HPDE6-E6E7 (cell line): ENCODE data around the gene THOP1.

Experiments
- DNase-seq: peaks from one replicate; pipeline ENCODE4 v3.0.0; 2011; ENCODE audit warnings: missing footprints; ENCODE audit errors: extremely low spot score

THOP1 gene

GRCh38 chr19:2785244-2785997, at the start of gene THOP1:
Gene THOP1, plus strand, starts transcription at chr19:2785503. Its CDS starts 160 bp downstream, at chr19:2785663.
- DNase-seq: peak; percentile 97

GRCh38 chr19:2736550-2737190, 48.6 kb upstream of the THOP1 start:
- DNase-seq: no peak

DNA sequence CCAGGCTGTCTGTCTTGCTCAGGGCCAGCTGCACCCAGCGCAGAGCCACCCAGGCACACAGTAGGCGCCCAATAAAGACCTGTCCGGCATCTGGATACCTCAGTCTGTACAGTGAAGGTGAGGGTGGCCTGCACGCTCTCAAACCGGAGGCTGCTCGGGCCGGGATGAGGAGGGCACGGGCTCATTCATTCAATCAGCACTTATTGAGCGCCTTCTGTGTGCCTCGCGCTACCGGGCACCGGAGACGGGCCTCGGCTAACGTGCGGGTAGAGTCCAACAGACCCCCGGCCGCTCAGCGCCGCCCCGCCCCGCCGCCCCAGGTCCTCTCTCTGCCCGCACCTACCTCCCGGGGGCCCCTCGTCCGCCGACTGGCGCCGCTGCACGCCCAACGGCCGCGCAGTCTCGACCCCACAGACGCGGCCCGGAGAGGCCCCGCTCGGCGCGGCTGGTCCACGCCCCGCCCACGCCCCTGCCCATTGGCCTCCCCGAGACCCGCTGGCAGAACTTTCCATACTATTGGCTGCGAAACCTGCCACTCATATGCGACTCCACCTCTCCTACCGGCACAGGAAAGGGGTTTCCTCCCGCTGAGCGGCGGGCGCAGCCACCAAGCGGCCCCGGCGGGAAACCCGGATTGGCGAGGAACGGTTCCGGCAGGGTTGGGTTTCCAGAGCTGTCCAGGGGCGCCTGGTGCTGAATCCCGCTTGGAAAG, 45.5 kb upstream of the THOP1 start, which contains the start of gene SLC39A3:
Gene SLC39A3, minus strand, starts transcription at position 416 of the 712 bp plus-strand sequence. CDS start 2,760 bp downstream, outside the sequence.
- DNase-seq: peak; percentile 100

DNA sequence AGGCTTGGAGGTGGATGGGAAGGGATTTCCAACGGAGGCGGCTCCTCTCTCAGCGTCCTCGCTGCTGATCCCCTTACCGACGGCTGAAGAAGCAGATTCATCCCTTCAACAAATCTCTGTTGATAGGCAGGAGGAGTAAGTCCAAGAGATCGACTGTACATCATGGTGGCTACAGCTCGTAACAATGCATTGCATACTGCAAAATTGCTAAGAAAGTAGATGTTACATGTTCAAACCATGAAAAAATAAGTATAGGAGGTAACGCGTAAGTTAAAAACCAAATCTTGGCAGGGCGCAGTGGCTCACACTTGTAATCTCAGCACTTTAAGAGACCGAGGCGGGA, 45.0 kb upstream of the THOP1 start:
- DNase-seq: no peak

GRCh38 chr19:2743099-2743498, 42.2 kb upstream of the THOP1 start:
- DNase-seq: no peak

- DNase-seq: no peak
These were observed 41.2 kb upstream of the THOP1 start for GRCh38 chr19:2744113-2744512.

- no peak for DNase-seq
These were observed 38.0 kb upstream of the THOP1 start for GRCh38 chr19:2747349-2747748.

- no peak for DNase-seq
These were observed 34.4 kb upstream of the THOP1 start for GRCh38 chr19:2750808-2751437.

GRCh38 chr19:2751438-2751830, 33.9 kb upstream of the THOP1 start:
- DNase-seq: no peak

- no peak for DNase-seq
These were observed 30.4 kb upstream of the THOP1 start for GRCh38 chr19:2754659-2755447.

GRCh38 chr19:2755448-2755705, 29.9 kb upstream of the THOP1 start:
- no peak for DNase-seq

DNA sequence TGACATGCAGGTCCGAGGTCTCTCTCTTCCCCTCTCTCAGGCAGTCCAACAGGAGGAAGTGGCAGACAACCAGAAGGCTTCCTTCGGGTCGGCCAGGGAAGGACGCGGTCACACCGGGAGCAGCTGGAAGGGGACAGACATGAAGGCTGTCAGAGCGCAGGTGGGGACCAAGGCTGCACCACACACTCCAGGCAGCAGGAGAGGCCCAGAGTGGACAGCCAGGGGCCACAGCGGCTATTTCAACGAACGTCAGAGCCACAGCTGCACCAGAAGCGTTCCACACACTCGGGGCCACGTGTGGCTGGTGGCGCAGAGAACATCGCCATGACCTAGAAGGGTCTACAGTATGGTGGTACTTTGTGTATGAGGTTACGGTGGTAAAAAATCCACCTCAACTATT, 29.5 kb upstream of the THOP1 start:
- DNase-seq: no peak

DNA sequence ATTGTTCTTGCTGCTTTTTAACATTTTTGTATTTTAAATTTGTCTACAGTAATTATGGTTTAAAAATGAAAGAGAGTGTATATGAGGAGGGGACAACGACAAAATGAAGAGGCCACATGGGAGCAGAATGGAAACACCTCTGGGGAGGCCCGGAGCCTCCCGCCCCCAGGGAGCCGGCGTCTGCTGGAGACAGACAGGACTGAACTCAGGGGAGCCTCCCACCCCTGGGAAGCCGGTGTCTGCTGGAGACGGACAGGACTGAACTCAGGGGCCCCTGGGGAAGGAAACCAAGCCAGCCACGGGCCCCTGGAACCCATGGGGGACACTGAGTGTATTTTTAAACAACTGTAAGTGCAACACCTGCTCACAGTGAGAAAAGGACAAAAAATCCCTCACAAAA, 28.8 kb upstream of the THOP1 start:
- no peak for DNase-seq

DNA sequence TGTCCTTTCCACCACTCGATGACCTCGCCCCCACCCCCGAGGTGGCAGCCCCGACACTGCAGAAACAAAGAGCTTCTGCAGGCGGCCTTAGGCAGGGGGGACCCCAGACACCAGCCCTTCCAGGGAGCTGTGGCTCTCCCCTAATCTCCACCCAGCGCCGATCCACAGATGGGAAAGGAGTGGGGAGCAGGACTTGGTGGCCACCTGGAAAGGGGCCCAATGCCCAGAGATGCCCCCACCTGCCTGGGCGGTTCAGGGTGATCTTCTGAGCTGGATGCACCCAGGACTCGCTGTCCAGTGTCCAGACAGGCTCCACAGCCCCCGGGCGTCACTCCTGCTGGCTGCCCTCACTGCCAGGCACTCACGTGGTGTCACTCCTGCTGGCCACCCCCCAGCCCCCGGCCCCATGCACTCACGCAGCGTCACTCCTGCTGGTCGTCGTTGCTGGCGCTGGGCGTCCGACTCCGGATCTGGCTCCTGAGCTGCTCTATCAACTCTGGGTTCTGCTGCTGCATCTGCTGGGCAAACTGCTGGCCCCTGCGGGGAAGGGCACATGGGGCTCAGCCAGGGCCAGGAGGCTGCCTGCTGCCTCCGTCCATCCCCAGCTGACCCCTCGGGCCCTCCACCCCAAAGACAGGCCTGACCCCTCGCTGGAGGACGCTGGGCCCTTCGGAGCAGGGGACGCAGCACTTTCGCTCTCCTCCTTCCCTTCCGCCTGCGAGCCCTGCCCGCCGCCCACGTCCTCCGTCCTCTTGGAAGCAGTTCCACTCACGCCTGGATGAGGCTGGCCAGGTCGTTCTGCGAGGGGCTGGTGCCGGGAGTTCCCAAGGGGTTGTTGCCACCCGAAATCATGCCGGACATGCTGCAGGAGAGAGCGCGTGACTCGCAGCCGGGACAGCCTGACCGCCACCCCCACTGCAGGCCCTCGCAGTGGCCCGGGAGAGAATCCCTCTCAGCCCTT, 28.1 kb upstream of the THOP1 start:
- no peak for DNase-seq

DNA sequence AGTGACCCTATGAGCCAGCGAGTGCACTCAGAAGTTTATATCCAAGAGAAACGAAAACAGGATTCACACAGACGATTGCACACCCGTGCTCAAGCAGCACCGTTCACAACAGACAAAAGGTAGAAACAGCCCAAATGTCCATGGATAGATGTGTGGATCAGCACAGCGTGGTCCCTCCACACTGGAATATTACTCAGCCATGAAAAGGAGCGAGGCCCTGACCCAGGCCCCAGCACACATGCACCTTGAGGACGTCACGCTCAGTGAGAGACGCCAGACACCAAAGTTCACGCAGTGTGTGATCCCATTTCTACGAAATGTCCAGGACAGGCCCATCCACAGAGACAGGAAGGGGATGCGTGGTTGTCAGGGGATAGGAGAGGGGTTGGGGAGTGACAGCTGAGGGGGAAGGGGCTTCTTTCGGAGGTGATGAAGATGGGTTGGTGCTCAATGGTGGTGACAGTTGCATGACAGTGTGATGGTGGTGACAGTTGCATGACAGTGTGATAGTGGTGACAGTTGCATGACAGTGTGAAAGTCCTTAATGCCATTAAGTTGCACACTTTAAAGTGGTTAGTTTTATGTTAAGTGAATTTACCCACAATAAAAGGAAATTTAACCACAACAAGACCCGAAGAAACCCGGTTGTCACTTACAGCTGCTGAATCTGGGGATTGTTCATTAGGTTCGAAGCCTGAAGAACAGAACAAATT, 26.5 kb upstream of the THOP1 start:
- no peak for DNase-seq

DNA sequence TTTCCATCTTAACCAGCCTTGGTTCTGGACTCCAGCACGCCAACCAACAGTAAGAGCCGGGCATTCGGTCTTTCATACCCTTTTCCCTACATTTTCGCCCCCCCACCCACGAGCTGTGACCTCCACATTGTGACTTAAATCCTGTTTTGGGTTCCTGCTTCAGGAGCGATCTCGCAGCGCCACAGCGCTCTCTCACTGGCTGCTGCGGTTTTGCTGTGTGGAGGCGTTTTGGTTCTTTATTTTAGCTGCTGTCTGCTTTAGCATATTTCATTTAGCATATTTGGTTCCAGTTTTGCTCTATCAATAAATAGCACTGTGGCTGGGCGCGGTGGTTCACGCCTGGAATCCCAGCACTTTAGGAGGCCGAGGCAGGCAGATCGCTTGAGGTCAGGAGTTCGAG, 25.9 kb upstream of the THOP1 start:
- no peak for DNase-seq

DNA sequence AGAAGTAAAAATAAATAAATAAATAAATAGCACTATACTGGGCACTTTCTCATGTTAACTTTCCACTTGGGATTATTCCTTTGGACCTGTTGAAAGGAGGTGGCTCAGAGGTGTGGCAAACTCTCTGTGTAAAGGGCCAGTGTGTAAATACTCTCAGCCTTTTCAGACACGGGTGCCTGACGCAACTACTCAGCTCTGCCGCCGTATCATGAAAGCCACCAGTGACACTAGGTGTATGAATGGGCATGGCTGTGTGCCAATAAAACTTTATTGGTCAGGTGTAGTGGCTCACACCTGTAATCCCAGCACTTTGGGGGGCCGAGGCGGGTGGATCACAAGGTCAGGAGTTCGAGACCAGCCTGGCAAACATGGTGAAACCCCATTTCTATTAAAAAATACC, 25.3 kb upstream of the THOP1 start:
- DNase-seq: no peak

GRCh38 chr19:2761309-2761677, 24.0 kb upstream of the THOP1 start:
- DNase-seq: no peak

- DNase-seq: no peak
These were observed 23.2 kb upstream of the THOP1 start for GRCh38 chr19:2761876-2762782.
